Measurements from ENCODE around the gene M6PR. TPM values are rescaled to one million over a fixed set of nuclear protein-coding genes. Genes with fewer than 3 reads are reported as not detected.

M6PR gene
- polyA plus RNA-seq, 1 donor (not counting 4 experiments of a cell fraction or from before 2014, with no cell fraction given) = 127 TPM

DNA sequence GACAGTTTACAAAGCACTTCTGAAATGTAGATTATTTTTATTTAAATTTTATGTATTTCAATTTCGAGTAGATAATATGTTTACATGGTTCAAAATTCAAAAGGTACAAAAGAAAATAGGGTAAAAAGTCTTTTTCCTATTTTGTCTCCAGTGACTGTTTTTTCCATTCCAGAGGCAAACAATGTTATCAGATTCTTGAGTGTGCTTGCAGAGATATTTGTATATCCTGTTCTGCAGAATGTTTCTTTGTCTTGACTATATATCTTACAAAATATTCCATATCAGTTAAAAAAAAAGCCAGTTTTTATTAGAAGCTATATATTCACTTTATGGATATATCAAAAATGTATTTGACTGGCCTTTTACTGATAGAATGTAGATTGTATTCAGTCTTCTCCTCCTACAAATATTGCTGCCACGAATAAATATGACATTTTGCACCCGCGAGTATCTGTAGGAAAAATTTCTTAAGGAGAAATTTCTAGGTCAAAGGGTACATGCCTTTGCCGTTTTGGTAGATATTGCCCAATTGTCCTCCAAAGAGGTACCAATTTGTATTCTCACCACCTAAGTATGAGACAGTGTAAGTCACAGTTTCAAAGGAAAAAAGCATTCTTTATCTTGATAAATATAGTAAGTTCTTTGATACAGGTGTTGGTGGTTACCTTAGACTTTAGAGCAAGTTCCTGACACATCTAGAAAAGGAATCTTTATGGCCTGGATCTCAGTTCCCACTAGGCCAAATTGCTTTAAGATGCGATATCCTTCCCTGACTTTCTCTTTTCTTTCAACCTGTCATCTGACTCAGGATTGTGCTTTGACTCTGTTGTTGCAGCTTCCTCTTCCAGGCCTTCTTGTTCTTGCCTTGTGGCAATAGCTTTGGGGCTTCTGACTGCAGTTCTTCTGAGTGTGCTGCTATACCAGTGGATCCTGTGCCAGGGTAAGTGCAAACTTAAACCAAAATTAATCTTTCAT, 42.2 kb upstream of the M6PR start:
- FAIRE-seq = no peak

DNA sequence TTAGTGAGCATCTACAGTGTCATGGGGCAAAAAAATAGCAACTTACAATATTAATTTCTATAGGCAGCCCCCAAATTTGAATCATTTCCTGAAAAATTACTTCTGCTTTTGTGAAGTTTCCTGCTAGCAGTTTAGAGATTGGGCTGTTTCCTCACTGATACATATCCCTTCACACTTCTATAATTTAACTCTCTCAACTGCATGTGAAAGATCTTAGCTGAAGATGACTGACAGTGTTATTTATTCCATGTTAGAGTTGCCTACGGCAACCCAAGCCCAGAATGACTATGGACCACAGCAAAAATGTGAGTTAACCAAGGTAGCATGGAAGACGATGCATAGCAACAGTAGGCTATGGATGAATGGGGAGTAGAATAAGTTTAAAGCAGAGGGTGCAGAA, 40.0 kb upstream of the M6PR start, which contains the start of gene KLRG1:
TSS of gene KLRG1 (plus strand) at position 134 of the 400 bp plus-strand sequence. CDS start at position 224, 90 bp downstream.
- no peaks in the 10 kb centered on the region for H4K20me1 ChIP-seq (ENCODE audit: control insufficient read depth, extremely low read depth, insufficient read depth, low read length)
- no peak for DNase-seq (ENCODE audit: low read depth, low spot score)
- no peaks in the 10 kb centered on the region for H3K9me1 ChIP-seq (ENCODE audit: control insufficient read depth, extremely low read depth, insufficient read depth, low read length)
- no peaks in the 10 kb centered on the region for H3K4me1 ChIP-seq (ENCODE audit: control insufficient read depth, extremely low read depth, insufficient read depth, low read length)
- no peaks in the 10 kb centered on the region for H3K36me3 ChIP-seq (ENCODE audit: control insufficient read depth in 2 of 2, extremely low read depth in 1 of 2, insufficient read depth in 2 of 2, low read length in 2 of 2)
- H3K4me3 ChIP-seq (ENCODE audit: control insufficient read depth in 2 of 3, extremely low read depth in 1 of 3, insufficient read depth in 2 of 3, low read depth in 1 of 3, low read length in 3 of 3) = no peak within 1 kb of the TSS
- no peak within 1 kb of the TSS for H3K4me2 ChIP-seq (ENCODE audit: control insufficient read depth, extremely low read depth, insufficient read depth, low read depth, low read length)
- H3K27ac ChIP-seq (ENCODE audit: control insufficient read depth, insufficient read depth, low read length) = no peak within 1 kb of the TSS
- TF ChIP-seq, protein P1, sequence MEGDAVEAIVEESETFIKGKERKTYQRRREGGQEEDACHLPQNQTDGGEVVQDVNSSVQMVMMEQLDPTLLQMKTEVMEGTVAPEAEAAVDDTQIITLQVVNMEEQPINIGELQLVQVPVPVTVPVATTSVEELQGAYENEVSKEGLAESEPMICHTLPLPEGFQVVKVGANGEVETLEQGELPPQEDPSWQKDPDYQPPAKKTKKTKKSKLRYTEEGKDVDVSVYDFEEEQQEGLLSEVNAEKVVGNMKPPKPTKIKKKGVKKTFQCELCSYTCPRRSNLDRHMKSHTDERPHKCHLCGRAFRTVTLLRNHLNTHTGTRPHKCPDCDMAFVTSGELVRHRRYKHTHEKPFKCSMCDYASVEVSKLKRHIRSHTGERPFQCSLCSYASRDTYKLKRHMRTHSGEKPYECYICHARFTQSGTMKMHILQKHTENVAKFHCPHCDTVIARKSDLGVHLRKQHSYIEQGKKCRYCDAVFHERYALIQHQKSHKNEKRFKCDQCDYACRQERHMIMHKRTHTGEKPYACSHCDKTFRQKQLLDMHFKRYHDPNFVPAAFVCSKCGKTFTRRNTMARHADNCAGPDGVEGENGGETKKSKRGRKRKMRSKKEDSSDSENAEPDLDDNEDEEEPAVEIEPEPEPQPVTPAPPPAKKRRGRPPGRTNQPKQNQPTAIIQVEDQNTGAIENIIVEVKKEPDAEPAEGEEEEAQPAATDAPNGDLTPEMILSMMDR (optimal IDR thresholded peaks at IDR 0.05 in 1 of 3, IDR thresholded peaks at IDR 0.05 in 1 of 3, conservative IDR thresholded peaks at IDR 0.05 in 1 of 3; ENCODE audit: extremely low read depth in 1 of 3, insufficient read depth in 2 of 3, low read length in 3 of 3) = no peak
- no peak for TF ChIP-seq EZH2 (IDR thresholded peaks at IDR 0.05; ENCODE audit: low read length)
- FAIRE-seq = no peak
- dilution Hi-C loops (cut with MboI; ENCODE audit: extremely low pct_ligation_motif_present, low sequenced_read_pairs) = no loop called here
- no peaks in the 10 kb centered on the region for H3K27me3 ChIP-seq (ENCODE audit: control insufficient read depth, extremely low read depth, insufficient read depth, low read length)
- no peak within 1 kb of the TSS for H2AFZ ChIP-seq (ENCODE audit: control insufficient read depth, low read length)
- no peak within 1 kb of the TSS for H3K9ac ChIP-seq (ENCODE audit: control insufficient read depth, extremely low read depth, insufficient read depth, low read length)
- H3K9me3 ChIP-seq (ENCODE audit: control insufficient read depth, low read depth, low read length) = no peaks in the 10 kb centered on the region
- no peaks in the 10 kb centered on the region for H3K79me2 ChIP-seq (ENCODE audit: control insufficient read depth, insufficient read depth, low read length)

More for the DNA sequence above, 42.2 kb upstream of the M6PR start:
- H3K4me3 ChIP-seq (ENCODE audit: control insufficient read depth in 2 of 3, extremely low read depth in 1 of 3, insufficient read depth in 2 of 3, low read depth in 1 of 3, low read length in 3 of 3) = no peak overlapping the region
- H3K79me2 ChIP-seq (ENCODE audit: control insufficient read depth, insufficient read depth, low read length) = no peaks in the 10 kb centered on the region
- no peaks in the 10 kb centered on the region for H3K4me1 ChIP-seq (ENCODE audit: control insufficient read depth, extremely low read depth, insufficient read depth, low read length)
- H3K9ac ChIP-seq (ENCODE audit: control insufficient read depth, extremely low read depth, insufficient read depth, low read length) = no peak overlapping the region
- H3K9me3 ChIP-seq (ENCODE audit: control insufficient read depth, low read depth, low read length) = no peaks in the 10 kb centered on the region
- dilution Hi-C loops (cut with MboI; ENCODE audit: extremely low pct_ligation_motif_present, low sequenced_read_pairs) = no loop called here
- H3K36me3 ChIP-seq (ENCODE audit: control insufficient read depth in 2 of 2, extremely low read depth in 1 of 2, insufficient read depth in 2 of 2, low read length in 2 of 2) = no peaks in the 10 kb centered on the region
- H2AFZ ChIP-seq (ENCODE audit: control insufficient read depth, low read length) = no peak overlapping the region
- no peaks in the 10 kb centered on the region for H3K9me1 ChIP-seq (ENCODE audit: control insufficient read depth, extremely low read depth, insufficient read depth, low read length)
- H3K27ac ChIP-seq (ENCODE audit: control insufficient read depth, insufficient read depth, low read length) = no peak overlapping the region
- no peak for TF ChIP-seq EZH2 (IDR thresholded peaks at IDR 0.05; ENCODE audit: low read length)
- TF ChIP-seq, protein P1 (optimal IDR thresholded peaks at IDR 0.05 in 1 of 3, IDR thresholded peaks at IDR 0.05 in 1 of 3, conservative IDR thresholded peaks at IDR 0.05 in 1 of 3; ENCODE audit: extremely low read depth in 1 of 3, insufficient read depth in 2 of 3, low read length in 3 of 3) = no peak
- no peak for DNase-seq (ENCODE audit: low read depth, low spot score)
- H3K4me2 ChIP-seq (ENCODE audit: control insufficient read depth, extremely low read depth, insufficient read depth, low read depth, low read length) = no peak overlapping the region
- no peaks in the 10 kb centered on the region for H4K20me1 ChIP-seq (ENCODE audit: control insufficient read depth, extremely low read depth, insufficient read depth, low read length)
- H3K27me3 ChIP-seq (ENCODE audit: control insufficient read depth, extremely low read depth, insufficient read depth, low read length) = no peaks in the 10 kb centered on the region
